K562 (cell line): ENCODE measurements around the gene NRARP. TPM values are rescaled to one million over a fixed set of nuclear protein-coding genes. Genes with fewer than 3 reads are reported as not detected.

ENCODE experiments used
- BRCA1 ChIP-seq, 2 experiments: fragments of 450-650 bp in 1 of 2; sonication (generic) in 1 of 2; formaldehyde crosslinking in 1 of 2; IDR thresholded peaks; 2 replicates each; pipeline versions ENCODE4 v1.5.0 to v1.6.1; 2017 to 2020; ENCODE audit warnings: mild to moderate bottlenecking in 1 of 2, missing genetic modification reagents in 1 of 2
- CBX3 ChIP-seq, 2 experiments: IDR thresholded peaks; 1 replicate in 1 of 2; 2 replicates in 1 of 2; pipeline ENCODE4 v1.6.1; 2012; ENCODE audit warnings: inconsistent platforms in 2 of 2, low read length in 2 of 2, borderline replicate concordance in 1 of 2, control low read depth in 1 of 2
- CCNT2 ChIP-seq: IDR thresholded peaks from 2 replicates; pipeline ENCODE4 v1.6.1; 2011; ENCODE audit warnings: borderline replicate concordance, low read depth, mild to moderate bottlenecking, moderate library complexity, mixed read lengths, low read length; ENCODE audit not compliant: insufficient read length; ENCODE audit errors: extremely low read depth
- CTCFL ChIP-seq: IDR thresholded peaks from 2 replicates; pipeline ENCODE4 v1.6.1; 2011; ENCODE audit warnings: borderline replicate concordance, low read depth, mild to moderate bottlenecking, moderate library complexity, low read length; ENCODE audit not compliant: insufficient read depth, poor library complexity, severe bottlenecking
- CXXC5 ChIP-seq: fragments of 250-450 bp; sonication (Bioruptor Pico); IDR thresholded peaks from 2 replicates; pipeline ENCODE4 v1.8.0; 2022; ENCODE audit warnings: inconsistent platforms, mild to moderate bottlenecking, moderate library complexity
- FIP1L1 ChIP-seq: fragments of 200-400 bp; formaldehyde crosslinking; IDR thresholded peaks from 2 replicates; pipeline ENCODE4 v1.6.1; 2018; ENCODE audit warnings: mild to moderate bottlenecking, low read depth, low read length; ENCODE audit not compliant: poor library complexity, severe bottlenecking
- FUS ChIP-seq: fragments of 200-400 bp; formaldehyde crosslinking; optimal IDR thresholded peaks from 2 replicates; pipeline ENCODE3; 2017; ENCODE audit warnings: low read depth, low read length
- GABPB1 ChIP-seq: sonication (generic); formaldehyde crosslinking; IDR thresholded peaks from 2 replicates; pipeline ENCODE4 v1.8.0; 2022; ENCODE audit warnings: mild to moderate bottlenecking, missing genetic modification reagents
- HLTF ChIP-seq: fragments of 450-650 bp; IDR thresholded peaks from 2 replicates; pipeline ENCODE4 v1.6.1; 2016
- HNRNPLL ChIP-seq: fragments of 200-400 bp; formaldehyde crosslinking; IDR thresholded peaks from 2 replicates; pipeline ENCODE4 v1.6.1; 2017; ENCODE audit warnings: low read length, low read depth, mild to moderate bottlenecking; ENCODE audit not compliant: poor library complexity, severe bottlenecking
- KLF10 ChIP-seq: fragments of 250-450 bp; sonication (Bioruptor Pico); IDR thresholded peaks from 2 replicates; pipeline ENCODE4 v1.6.1; 2021; ENCODE audit warnings: matching md5 sums
- MLLT1 ChIP-seq, 2 experiments: fragments of 450-650 bp; IDR thresholded peaks; 2 replicates each; pipeline ENCODE4 v1.6.1; 2016
- NRF1 ChIP-seq, 2 experiments: fragments of 450-650 bp; IDR thresholded peaks in 1 of 2; conservative IDR thresholded peaks in 1 of 2; 2 replicates each; pipeline ENCODE4 v1.6.1; 2014; ENCODE audit warnings: mild to moderate bottlenecking in 2 of 2
- POLR2AphosphoS2 ChIP-seq: IDR thresholded peaks from 2 replicates; pipeline ENCODE4 v1.6.1; 2012; ENCODE audit warnings: low read length, improper control_type of control experiment
- SAFB ChIP-seq: fragments of 200-400 bp; formaldehyde crosslinking; IDR thresholded peaks from 2 replicates; pipeline ENCODE4 v1.6.1; 2017; ENCODE audit warnings: low read depth, low read length, borderline replicate concordance
- SIN3A ChIP-seq, 2 experiments: fragments of 150-350 bp in 1 of 2; IDR thresholded peaks; 2 replicates each; pipeline ENCODE4 v1.6.1; 2011 to 2016; ENCODE audit warnings: borderline replicate concordance in 2 of 2, low read depth in 2 of 2, low read length in 2 of 2, mild to moderate bottlenecking in 2 of 2, moderate library complexity in 2 of 2; ENCODE audit not compliant: control insufficient read depth in 1 of 2
- SMARCC2 ChIP-seq: fragments of 450-650 bp; IDR thresholded peaks from 2 replicates; pipeline ENCODE4 v1.6.1; 2017; ENCODE audit warnings: antibody characterized with exemption, moderate library complexity, mild to moderate bottlenecking, low read depth
- TSC22D4 ChIP-seq: fragments of 450-650 bp; IDR thresholded peaks from 2 replicates; pipeline ENCODE4 v1.6.1; 2016; ENCODE audit warnings: missing genetic modification characterization, missing biosample characterization, control low read depth
- ZBTB43 ChIP-seq: sonication (generic); formaldehyde crosslinking; IDR thresholded peaks from 2 replicates; pipeline ENCODE4 v1.8.0; 2023; ENCODE audit warnings: mild to moderate bottlenecking, missing genetic modification reagents
- ZNF354B ChIP-seq: fragments of 250-450 bp; sonication (Bioruptor Pico); IDR thresholded peaks from 2 replicates; pipeline ENCODE4 v1.4.0; 2020
- ZNF444 ChIP-seq: fragments of 250-450 bp; sonication (Bioruptor Pico); IDR thresholded peaks from 2 replicates; pipeline ENCODE4 v1.4.0; 2020; ENCODE audit warnings: mild to moderate bottlenecking, moderate library complexity
- ZNF785 ChIP-seq: fragments of 250-450 bp; sonication (Bioruptor Pico); IDR thresholded peaks from 2 replicates; pipeline ENCODE4 v1.4.0; 2020; ENCODE audit warnings: mild to moderate bottlenecking
- polyA plus RNA-seq, 8 experiments: library from polyadenylated mRNA; depleted of rRNA in 4 of 8; stranded (reverse) in 5 of 8; unstranded in 3 of 8; fragments of >200 nt; fragmentation: Nextera tagmentation in 2 of 8; fragmentation: Illumina TruSeq in 1 of 8; extraction: Ambion mirVana in 2 of 8; extraction: Trizol in 1 of 8; gene quantifications; 2 replicates each; pipeline versions ENCODE4 v1.2.1 to v1.2.3, GENCODE V29; 2011 to 2014; ENCODE audit warnings: inconsistent platforms in 1 of 8, missing spikeins in 1 of 8
- total RNA-seq, 7 experiments: library from RNA; depleted of rRNA in 6 of 7; stranded (reverse); fragments of >200 nt in 6 of 7; fragmentation: Illumina TruSeq in 2 of 7; extraction: Trizol in 2 of 7; gene quantifications; 2 replicates each; pipeline versions ENCODE4 v1.2.1 to v1.2.3, GENCODE V29; 2011 to 2021; ENCODE audit warnings: low replicate concordance in 1 of 7

Gene NRARP
- total and polyA plus RNA-seq, 9 of the 15 experiments (the other 6 are each of a cell fraction or from before 2014, with no cell fraction given) = 2.0 to 24.5 (median 7.2) TPM; not detected in 2

GRCh38 chr9:137278721-137279711 is 23.1 kb downstream of the NRARP start (continued):
- TF ChIP-seq MLLT1 (IDR thresholded peaks at IDR 0.05) (peak in 1 of 2 experiments; percentile 78; a peak in 2 of 4 replicates), HNRNPLL (peak; percentile 96), POLR2AphosphoS2 (no peak), SAFB (0 out of 2 replicates have a peak, but pooled peaks have one; percentile 12), TSC22D4 (tag) (no peak), NRF1 (conservative IDR thresholded peaks at IDR 0.05 in 1 of 2, IDR thresholded peaks at IDR 0.05 in 1 of 2) (peak in 1 of 2 experiments; percentile 34; a peak in 2 of 4 replicates), ZBTB43 (no peak), ZNF785 (no peak), HLTF (no peak), SMARCC2 (no peak), ZNF444 (CRISPR knock-in tag) (no peak), CBX3 (IDR thresholded peaks at IDR 0.05; ENCODE audit: borderline replicate concordance in 1 of 2, low read length in 2 of 2) (0 out of 3 replicates have a peak, but pooled peaks of 1 of the 2 experiments have one; percentile 15), KLF10 (CRISPR knock-in tag) (no peak), FUS (no peak), FIP1L1 (peak; percentile 41), BRCA1 (IDR thresholded peaks at IDR 0.05) (no peak), BRCA1 (CRISPR knock-in tag; IDR thresholded peaks at IDR 0.05) (no peak), SIN3A (IDR thresholded peaks at IDR 0.05; ENCODE audit: borderline replicate concordance in 2 of 2, control insufficient read depth in 1 of 2, low read depth in 2 of 2, low read length in 2 of 2) (0 out of 4 replicates have a peak, but pooled peaks of 1 of the 2 experiments have one; percentile 12), GABPB1 (CRISPR knock-in tag) (0 out of 2 replicates have a peak, but pooled peaks have one; percentile 20), CTCFL (peak; percentile 5), CXXC5 (CRISPR knock-in tag) (0 out of 2 replicates have a peak, but pooled peaks have one; percentile 47), CCNT2 (peak; percentile 9), ZNF354B (CRISPR knock-in tag) (no peak)
